Heart left ventricle (tissue), 13 donors: ENCODE measurements around the gene CASP4.

Experiments used
- CTCF ChIP-seq, 12 donors: fragments of 200-600 bp; sonication (generic) in 4 of 12; IDR thresholded peaks; one replicate each; pipeline versions ENCODE4 v1.5.0 to v1.8.0; 2018 to 2022; ENCODE audit warnings: antibody characterized with exemption in 12 of 12, mild to moderate bottlenecking in 5 of 12
- POLR2A ChIP-seq, 2 donors: fragments of 450-650 bp; IDR thresholded peaks; one replicate each; pipeline ENCODE4 v1.6.1; 2017; ENCODE audit warnings: antibody characterized with exemption in 2 of 2, mild to moderate bottlenecking in 2 of 2, moderate library complexity in 2 of 2
- donor health status: ischemic (EF 13 %, LVEDD 7.1; RV severe dilation, severe dysfunction).
- donor health status: DM: no; HTN: yes; CAD: no.
- donor health status: DM: no; HTN: no; CAD: no.
- donor health status: ischemic (EF 25% LVEDD 6.9; RV normal size, moderate dysfunction).
- donor health status: ischemic (EF 25% LVEDD 5.7; RV mildly dilated, moderate dysfunction).
- donor health status: ischemic (EF 35%, LVEDD 5.7; RV mildly dilated, moderate dysfunction).
- donor health status: nonischemic (EF 11% LVEDD 7.7; RV severe dilation, severe dysfunction).
- donor health status: DM: yes; HTN: yes; CAD: no.
- donor health status: PGD.
- donor health status: ischemic (EF 29% LVEDD 5.4; RV normal size, mild dysfunction).
- donor health status: nonischemic (EF 23%, LVEDD 6.1; RV moderate dilation, normal function).

GRCh38 chr11:104964247-104964646 is 4.1 kb downstream of the CASP4 start:
- TF ChIP-seq CTCF (IDR thresholded peaks at IDR 0.05) (no peak), POLR2A (IDR thresholded peaks at IDR 0.05) (no peak)
